H54 (cell line): ENCODE results near the gene DNAJB4.

Experiments used
- DNase-seq: peaks from one replicate; pipeline ENCODE4 v3.0.0; 2011; ENCODE audit warnings: low spot score, mixed read lengths; ENCODE audit not compliant: insufficient read length
- FAIRE-seq: peaks from 3 replicates; lab custom pipeline; 2011; peaks lifted over from hg19 to GRCh38; lab: Jason Lieb, UNC
- POLR2A ChIP-seq: IDR thresholded peaks from 2 replicates; pipeline ENCODE4 v1.6.1; 2011; ENCODE audit warnings: low read depth, mild to moderate bottlenecking, low read length

The DNAJB4 gene

GRCh38 chr1:78004719-78005447, at the start of gene DNAJB4:
TSS of gene DNAJB4 (plus strand) at chr1:78004939. CDS start at chr1:78005111, 172 bp downstream.
- peak; percentile 50; the same call in 1 of the 2 replicates for TF ChIP-seq POLR2A
- DNase-seq = peak; percentile 13
- FAIRE-seq = peak; percentile 99

GRCh38 chr1:77955709-77956108, 49.0 kb upstream of the DNAJB4 start:
- DNase-seq = no peak
- FAIRE-seq = no peak
- no peak for TF ChIP-seq POLR2A

- no peak for TF ChIP-seq POLR2A
- no peak for FAIRE-seq
- DNase-seq = no peak
These were observed 48.3 kb upstream of the DNAJB4 start for GRCh38 chr1:77956464-77956863.

GRCh38 chr1:77958391-77958790, 46.3 kb upstream of the DNAJB4 start:
- TF ChIP-seq POLR2A = no peak
- DNase-seq (no peak), FAIRE-seq (no peak)

GRCh38 chr1:77958850-77959249, 45.9 kb upstream of the DNAJB4 start:
- TF ChIP-seq POLR2A = no peak
- FAIRE-seq (peak; percentile 70), DNase-seq (no peak)

- FAIRE-seq (peak; percentile 52), DNase-seq (no peak)
- no peak for TF ChIP-seq POLR2A
These were observed 43.3 kb upstream of the DNAJB4 start for GRCh38 chr1:77961392-77961791.

GRCh38 chr1:77966291-77966690, 38.4 kb upstream of the DNAJB4 start:
- FAIRE-seq (peak; percentile 36), DNase-seq (no peak)
- no peak for TF ChIP-seq POLR2A

GRCh38 chr1:77970192-77970591, 34.5 kb upstream of the DNAJB4 start:
- FAIRE-seq = peak; percentile 33
- no peak for DNase-seq
- TF ChIP-seq POLR2A = no peak

- DNase-seq = no peak
- TF ChIP-seq POLR2A = no peak
- no peak for FAIRE-seq
These were observed 32.7 kb upstream of the DNAJB4 start for GRCh38 chr1:77972080-77972479.

GRCh38 chr1:77975386-77975785, 29.4 kb upstream of the DNAJB4 start:
- no peak for DNase-seq
- no peak for TF ChIP-seq POLR2A
- peak; percentile 65 for FAIRE-seq

- FAIRE-seq (no peak), DNase-seq (no peak)
- TF ChIP-seq POLR2A = no peak
These were observed 28.8 kb upstream of the DNAJB4 start for GRCh38 chr1:77975907-77976306.

- no peak for TF ChIP-seq POLR2A
These were observed 28.2 kb upstream of the DNAJB4 start for GRCh38 chr1:77976433-77977076.

GRCh38 chr1:77977989-77978292, 26.8 kb upstream of the DNAJB4 start:
- no peak for FAIRE-seq
- DNase-seq = no peak
- TF ChIP-seq POLR2A = no peak

More at GRCh38 chr1:77976433-77977076, 28.2 kb upstream of the DNAJB4 start:
- no peak for DNase-seq
- FAIRE-seq = no peak

- FAIRE-seq = peak; percentile 96
- peak; percentile 16 for DNase-seq
- TF ChIP-seq POLR2A = no peak
These were observed 26.3 kb upstream of the DNAJB4 start for GRCh38 chr1:77978293-77978968.
